ENCODE data around the gene HDAC10.

Gene HDAC10

DNA sequence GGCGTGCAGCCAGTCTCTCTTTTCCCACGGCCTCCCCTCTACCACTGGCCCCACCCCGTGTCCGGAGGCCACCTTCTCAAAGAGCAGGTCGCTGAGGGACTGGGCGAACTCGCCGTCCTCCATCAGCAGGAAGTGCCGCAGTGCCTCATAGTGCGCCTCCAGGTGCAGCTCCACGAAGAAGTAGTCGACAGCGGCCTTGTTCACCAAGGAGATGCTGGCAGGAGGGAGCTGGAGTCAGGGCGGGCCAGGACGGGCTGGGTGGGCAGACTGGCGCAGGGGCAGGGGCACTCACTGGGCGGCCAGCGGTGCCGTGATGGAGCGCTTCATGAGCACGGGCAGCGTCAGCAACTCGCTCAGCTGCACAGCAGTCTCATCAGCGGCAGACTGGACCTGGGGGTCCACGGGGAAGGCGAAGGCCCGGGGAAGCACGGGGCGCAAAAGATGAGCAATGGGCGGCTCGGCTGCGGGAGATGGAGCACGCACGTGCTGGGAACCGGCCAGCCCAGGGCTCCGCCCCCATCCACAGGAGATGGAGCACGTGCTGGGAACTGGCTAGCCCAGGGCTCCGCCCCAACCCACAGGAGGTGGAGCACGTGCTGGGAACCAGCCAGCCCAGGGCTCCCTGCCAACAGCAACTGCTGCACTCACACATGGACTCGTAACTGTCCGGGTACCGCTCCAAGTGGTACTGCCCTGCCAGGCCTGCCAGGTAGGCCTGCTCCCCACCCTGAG is 31.9 kb downstream of the HDAC10 start:
- in situ Hi-C loops (cut with HindIII; ENCODE audit: low sequenced_read_pairs) = loop anchor here (10.0 kb wide), 1 partner anchor 136 kb away; no protein-coding TSS in a partner anchor

DNA sequence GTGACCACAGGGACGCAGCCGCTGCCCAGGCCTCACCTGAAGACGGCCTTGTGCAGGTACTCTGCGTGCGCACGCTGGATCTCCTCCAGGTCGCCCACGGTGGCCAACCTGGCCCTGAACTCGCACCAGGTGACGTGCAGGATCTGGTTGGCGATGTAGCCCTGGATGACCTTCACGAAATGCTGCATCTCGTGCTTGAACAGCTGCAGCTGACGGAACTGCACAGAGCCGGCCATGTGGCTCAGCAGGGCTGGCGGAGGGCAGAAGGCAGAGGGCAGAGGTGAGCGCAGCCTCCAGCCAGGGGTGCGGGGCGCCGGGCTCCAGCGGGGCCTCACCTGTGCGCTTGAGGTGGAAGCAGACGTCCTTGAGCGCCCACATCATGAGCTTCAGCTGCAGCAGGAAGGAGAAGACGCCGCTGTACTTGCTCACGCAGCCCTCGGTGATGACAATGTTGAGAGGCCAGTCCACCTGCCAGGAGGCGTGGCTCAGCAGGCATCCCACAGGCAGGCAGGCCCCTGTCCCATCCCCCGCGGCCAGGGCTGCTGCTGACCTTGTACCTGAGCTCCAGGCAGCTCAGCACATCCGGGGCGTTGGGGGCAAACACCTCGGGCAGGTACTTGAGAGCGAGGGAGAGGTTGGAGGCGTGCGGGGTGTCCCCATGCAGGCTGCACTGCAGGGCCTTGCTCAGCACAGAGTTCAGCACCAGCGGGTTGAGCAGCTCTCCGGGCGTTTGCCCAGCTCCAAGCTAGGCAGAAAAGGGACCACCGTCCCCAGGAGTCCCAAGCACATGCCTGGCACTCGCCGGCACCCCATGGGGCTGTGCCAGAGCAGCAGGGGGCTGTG is 32.7 kb downstream of the HDAC10 start:
- in situ Hi-C loops (cut with HindIII; ENCODE audit: low sequenced_read_pairs) = loop anchor here (10.0 kb wide), 1 partner anchor 136 kb away; no protein-coding TSS in a partner anchor

DNA sequence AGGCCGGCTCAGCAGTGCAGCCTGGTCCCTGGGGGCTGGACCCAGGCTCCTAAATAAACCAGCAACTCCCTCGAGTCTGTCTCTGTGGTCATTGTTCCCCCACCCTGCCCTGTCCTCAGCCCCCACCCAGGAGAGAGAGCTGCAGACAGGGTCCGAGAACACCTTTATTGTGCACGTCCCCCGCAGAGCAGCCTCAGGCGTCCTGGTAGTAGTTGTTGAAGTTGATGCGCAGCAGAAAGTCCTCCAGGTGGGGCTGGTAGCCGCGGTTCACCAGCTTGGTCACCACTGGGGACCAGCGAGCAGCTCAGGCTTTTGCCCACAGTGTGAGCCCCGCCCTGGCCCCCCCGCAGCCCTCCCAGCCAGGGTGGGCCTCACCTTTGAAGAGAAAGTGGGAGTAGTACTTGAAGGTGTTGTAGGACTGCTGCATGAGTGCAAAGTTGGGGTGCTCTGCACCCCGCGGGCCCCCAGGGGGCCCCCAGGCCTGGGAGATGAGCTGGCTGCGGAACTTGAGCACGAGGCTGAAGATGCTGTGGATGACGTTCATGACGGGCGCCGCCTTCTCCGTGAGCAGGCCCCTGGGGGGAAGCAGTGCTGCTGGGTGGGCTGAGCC is 33.4 kb downstream of the HDAC10 start:
- in situ Hi-C loops (cut with HindIII; ENCODE audit: low sequenced_read_pairs) = loop anchor here (10.0 kb wide), 1 partner anchor 137 kb away; no protein-coding TSS in a partner anchor

GRCh38 chr22:50216684-50217520 is 34.2 kb downstream of the HDAC10 start:
- in situ Hi-C loops (cut with HindIII; ENCODE audit: low sequenced_read_pairs) = loop anchor here (10.0 kb wide), 1 partner anchor 138 kb away; no protein-coding TSS in a partner anchor

- in situ Hi-C loops (cut with HindIII; ENCODE audit: low sequenced_read_pairs) = loop anchor here (10.0 kb wide), 1 partner anchor 139 kb away; no protein-coding TSS in a partner anchor
Measured at GRCh38 chr22:50216055-50216683, 34.9 kb downstream of the HDAC10 start.

- in situ Hi-C loops (cut with HindIII; ENCODE audit: low sequenced_read_pairs) = loop anchor here (10.0 kb wide), 1 partner anchor 139 kb away; no protein-coding TSS in a partner anchor
Measured at GRCh38 chr22:50215297-50216054, 35.6 kb downstream of the HDAC10 start.

GRCh38 chr22:50213263-50213662 is 37.8 kb downstream of the HDAC10 start:
- in situ Hi-C loops (cut with HindIII; ENCODE audit: low sequenced_read_pairs) = loop anchor here (10.0 kb wide), 1 partner anchor 142 kb away; no protein-coding TSS in a partner anchor

DNA sequence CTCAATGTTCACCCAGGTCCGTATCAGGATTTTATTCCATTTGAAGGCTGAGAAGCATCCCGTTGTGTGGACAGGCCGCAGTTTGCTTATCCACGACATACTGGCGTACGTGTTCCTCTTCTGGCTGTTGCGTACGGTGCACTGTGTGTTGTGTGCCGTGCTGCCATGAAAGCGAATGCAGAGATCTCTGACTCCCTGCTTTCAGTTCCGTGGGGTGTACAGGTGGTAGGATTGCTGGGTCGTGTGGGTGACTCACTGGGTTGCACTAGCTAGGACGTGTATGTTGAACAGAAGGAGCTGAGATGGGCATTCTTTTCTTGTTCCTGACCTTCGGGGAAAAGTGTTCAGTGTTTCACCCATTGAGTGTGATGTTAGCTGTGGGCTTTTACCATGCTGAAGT is 39.9 kb downstream of the HDAC10 start:
- in situ Hi-C loops (cut with HindIII; ENCODE audit: low sequenced_read_pairs) = loop anchor here (10.0 kb wide), 1 partner anchor 144 kb away; no protein-coding TSS in a partner anchor

GRCh38 chr22:50210378-50211139 is 40.5 kb downstream of the HDAC10 start:
- in situ Hi-C loops (cut with HindIII; ENCODE audit: low sequenced_read_pairs) = loop anchor here (10.0 kb wide), 1 partner anchor 144 kb away; no protein-coding TSS in a partner anchor

- in situ Hi-C loops (cut with HindIII; ENCODE audit: low sequenced_read_pairs) = loop anchor here (10.0 kb wide), 1 partner anchor 145 kb away; no protein-coding TSS in a partner anchor
Measured at GRCh38 chr22:50209893-50210292, 41.2 kb downstream of the HDAC10 start.

GRCh38 chr22:50208939-50209892 is 41.8 kb downstream of the HDAC10 start:
- in situ Hi-C loops (cut with HindIII; ENCODE audit: low sequenced_read_pairs) = no loop called here

GRCh38 chr22:50208430-50208938 is 42.6 kb downstream of the HDAC10 start:
- in situ Hi-C loops (cut with HindIII; ENCODE audit: low sequenced_read_pairs) = no loop called here

DNA sequence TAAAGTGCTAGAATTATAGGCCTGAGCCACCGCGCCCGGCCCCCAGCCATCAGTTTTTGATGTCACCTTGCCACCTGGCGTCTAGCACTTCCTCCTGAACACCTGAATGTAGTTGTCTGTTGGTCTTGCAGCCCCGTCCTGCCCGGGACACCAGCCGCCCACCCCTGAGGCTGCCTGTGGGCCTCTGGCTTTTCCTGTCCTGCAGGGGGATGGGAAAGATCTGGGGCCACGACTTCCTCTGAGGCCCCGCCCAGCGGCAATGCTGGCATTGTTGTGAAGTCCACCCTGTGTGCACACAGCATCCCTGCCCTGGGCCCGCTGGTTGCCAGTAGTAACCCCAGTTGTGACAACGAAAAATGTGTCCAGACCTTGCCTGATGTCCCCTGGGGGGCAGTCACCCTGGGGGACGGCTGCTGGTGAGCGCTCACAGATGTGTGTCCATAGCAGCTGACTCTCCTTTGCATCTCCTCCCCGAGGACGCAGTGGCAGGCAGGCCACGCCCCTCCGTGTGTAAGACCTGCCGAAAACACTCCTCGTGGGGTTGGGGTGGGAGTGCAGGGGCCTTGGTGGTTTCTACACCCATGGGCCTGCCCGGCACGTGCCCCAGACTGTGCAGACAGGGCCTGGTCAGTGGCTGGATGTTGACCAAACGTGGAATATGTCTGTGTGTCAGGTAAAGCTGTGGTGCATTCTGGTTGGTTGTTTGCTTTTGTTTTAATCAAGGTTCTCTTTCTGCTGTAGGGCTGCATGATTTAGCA is 43.5 kb downstream of the HDAC10 start:
- in situ Hi-C loops (cut with HindIII; ENCODE audit: low sequenced_read_pairs) = no loop called here

GRCh38 chr22:50206599-50206998 is 44.5 kb downstream of the HDAC10 start:
- in situ Hi-C loops (cut with HindIII; ENCODE audit: low sequenced_read_pairs) = no loop called here

DNA sequence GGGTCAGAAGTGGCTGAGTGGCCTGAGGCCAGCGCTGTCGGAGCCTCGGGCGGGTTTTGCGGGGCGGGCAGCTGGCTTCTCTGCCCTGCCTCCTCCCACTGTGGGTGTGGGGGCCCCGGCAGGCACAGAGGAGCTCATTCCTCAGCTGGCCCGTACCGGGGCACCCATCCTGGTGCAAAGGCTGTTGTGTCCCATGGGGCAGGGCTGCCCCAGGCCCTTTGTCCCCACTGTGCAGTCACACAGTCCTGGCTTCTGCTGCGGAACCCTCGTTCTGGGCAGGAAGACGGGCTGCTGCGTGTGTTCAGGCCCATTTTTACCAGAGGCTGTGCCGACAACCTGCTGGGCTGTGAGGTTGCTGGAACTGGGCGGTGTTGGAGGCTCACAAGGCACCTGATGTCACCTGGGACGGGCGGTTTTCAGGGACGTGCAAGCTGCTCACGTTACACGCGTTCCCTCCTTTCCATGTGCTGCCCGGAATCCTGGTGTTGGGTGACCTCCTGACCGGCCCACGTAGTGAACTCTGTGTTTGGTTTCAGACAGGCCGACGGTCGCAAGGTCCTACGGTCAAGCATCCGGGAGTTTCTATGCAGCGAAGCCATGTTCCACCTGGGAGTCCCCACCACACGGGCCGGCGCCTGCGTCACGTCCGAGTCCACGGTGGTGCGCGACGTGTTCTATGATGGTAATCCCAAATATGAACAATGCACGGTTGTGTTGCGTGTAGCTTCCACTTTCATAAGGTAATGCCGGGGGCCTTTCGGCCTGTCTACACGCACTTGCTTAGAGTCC is 45.1 kb downstream of the HDAC10 start:
- in situ Hi-C loops (cut with HindIII; ENCODE audit: low sequenced_read_pairs) = no loop called here

Measured in endothelial cell of hepatic sinusoid (primary cell).